ENCODE data around the gene TMEM54. TPM values are rescaled to one million over a fixed set of nuclear protein-coding genes. Genes with fewer than 3 reads are reported as not detected.

Gene TMEM54
- total and polyA plus RNA-seq, 2 experiments from 2014 or later = 33.7 to 60.4 TPM

GRCh38 chr1:32918179-32918578, 17.0 kb upstream of the TMEM54 start:
- H3K9ac ChIP-seq = no peak overlapping the region
- H3K4me2 ChIP-seq (ENCODE audit: unreplicated experiment) = no peak overlapping the region
- H2AFZ ChIP-seq = no peak overlapping the region
- H3K79me2 ChIP-seq (ENCODE audit: insufficient read depth) = no peaks in the 10 kb centered on the region
- no peak overlapping the region for H3K4me3 ChIP-seq
- H4K20me1 ChIP-seq (ENCODE audit: insufficient read depth) = no peaks in the 10 kb centered on the region
- H3K27ac ChIP-seq = no peak overlapping the region
- no peaks in the 10 kb centered on the region for H3K9me2 ChIP-seq (ENCODE audit: insufficient read depth)
- no peak for TF ChIP-seq EZH2phosphoT487 (IDR thresholded peaks at IDR 0.05; ENCODE audit: insufficient read depth, low read depth)
- no peak for TF ChIP-seq EZH2 (IDR thresholded peaks at IDR 0.05; ENCODE audit: insufficient read depth, poor library complexity, severe bottlenecking)
- H3K4me1 ChIP-seq (ENCODE audit: insufficient read depth) = peaks cover 11% of the 10 kb centered on the region
- in situ Hi-C loops (cut with MboI) = no loop called here
- 0 out of 2 replicates have a peak, but pooled peaks cover 5% of the 10 kb centered on the region for H3F3A ChIP-seq (ENCODE audit: insufficient read depth)
- WGBS, 2 experiments (ENCODE audit: low coverage in 1 of 2, low lambda C conversion rate in 2 of 2, missing lambda C conversion rate in 2 of 2) = 57 to 58% methylated on average over 1 of the region's 1 CpG
- no peaks in the 10 kb centered on the region for H3K27me3 ChIP-seq (replicated peaks; ENCODE audit: insufficient read depth)
- no peak for DNase-seq
- no peaks in the 10 kb centered on the region for H3K36me3 ChIP-seq (ENCODE audit: low read depth)
- H3K9me3 ChIP-seq (ENCODE audit: low read depth) = no peaks in the 10 kb centered on the region

DNA sequence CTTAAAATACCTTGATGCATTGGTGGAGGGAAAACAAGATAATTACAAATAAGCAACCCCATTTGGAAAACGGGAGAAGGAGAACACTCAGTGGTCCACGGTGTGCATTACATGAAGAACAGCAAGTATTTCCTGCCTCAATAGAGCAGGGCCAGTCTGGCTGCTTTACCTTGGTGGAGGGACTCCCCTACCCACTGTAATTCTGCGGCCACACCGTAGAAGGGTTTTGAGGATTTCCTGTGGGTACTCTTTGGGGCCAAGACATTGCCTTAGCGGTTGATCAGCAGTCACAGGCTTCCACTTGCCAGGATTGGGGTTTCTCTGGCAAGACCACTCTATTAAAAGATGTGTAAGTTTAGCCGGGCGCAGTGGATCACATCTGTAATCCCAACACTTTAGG, 16.3 kb upstream of the TMEM54 start:
- Histone ChIP-seq H3F3A (ENCODE audit: insufficient read depth) (0 out of 2 replicates have a peak, but pooled peaks cover 5% of the 10 kb centered on the region), H3K9me3 (ENCODE audit: low read depth) (no peaks in the 10 kb centered on the region), H3K79me2 (ENCODE audit: insufficient read depth) (no peaks in the 10 kb centered on the region), H3K4me2 (ENCODE audit: unreplicated experiment) (no peak overlapping the region), H2AFZ (no peak overlapping the region), H3K27ac (no peak overlapping the region), H3K4me3 (no peak overlapping the region), H4K20me1 (ENCODE audit: insufficient read depth) (no peaks in the 10 kb centered on the region), H3K27me3 (replicated peaks; ENCODE audit: insufficient read depth) (no peaks in the 10 kb centered on the region), H3K4me1 (ENCODE audit: insufficient read depth) (peaks cover 11% of the 10 kb centered on the region), H3K9me2 (ENCODE audit: insufficient read depth) (no peaks in the 10 kb centered on the region), H3K9ac (no peak overlapping the region), H3K36me3 (ENCODE audit: low read depth) (no peaks in the 10 kb centered on the region)
- in situ Hi-C loops (cut with MboI) = no loop called here
- 93 to 96% methylated on average over 7 of the region's 7 CpGs for WGBS, 2 experiments (ENCODE audit: low coverage in 1 of 2, low lambda C conversion rate in 2 of 2, missing lambda C conversion rate in 2 of 2)
- TF ChIP-seq EZH2 (IDR thresholded peaks at IDR 0.05; ENCODE audit: insufficient read depth, poor library complexity, severe bottlenecking) (no peak), EZH2phosphoT487 (IDR thresholded peaks at IDR 0.05; ENCODE audit: insufficient read depth, low read depth) (no peak)
- no peak for DNase-seq

- H3K27me3 ChIP-seq (replicated peaks; ENCODE audit: insufficient read depth) = no peaks in the 10 kb centered on the region
- H3K4me3 ChIP-seq = no peak overlapping the region
- H3K79me2 ChIP-seq (ENCODE audit: insufficient read depth) = no peaks in the 10 kb centered on the region
- H3K36me3 ChIP-seq (ENCODE audit: low read depth) = no peaks in the 10 kb centered on the region
- 70 to 74% methylated on average over 12 of the region's 12 CpGs for WGBS, 2 experiments (ENCODE audit: low coverage in 1 of 2, low lambda C conversion rate in 2 of 2, missing lambda C conversion rate in 2 of 2)
- no peaks in the 10 kb centered on the region for H4K20me1 ChIP-seq (ENCODE audit: insufficient read depth)
- no peak overlapping the region for H3K9ac ChIP-seq
- peaks cover 11% of the 10 kb centered on the region for H3K4me1 ChIP-seq (ENCODE audit: insufficient read depth)
- no peaks in the 10 kb centered on the region for H3K9me3 ChIP-seq (ENCODE audit: low read depth)
- TF ChIP-seq EZH2 (IDR thresholded peaks at IDR 0.05; ENCODE audit: insufficient read depth, poor library complexity, severe bottlenecking) (no peak), EZH2phosphoT487 (IDR thresholded peaks at IDR 0.05; ENCODE audit: insufficient read depth, low read depth) (no peak)
- 0 out of 2 replicates have a peak, but pooled peaks cover 5% of the 10 kb centered on the region for H3F3A ChIP-seq (ENCODE audit: insufficient read depth)
- DNase-seq = no peak
- in situ Hi-C loops (cut with MboI) = no loop called here
- no peak overlapping the region for H3K4me2 ChIP-seq (ENCODE audit: unreplicated experiment)
- no peak overlapping the region for H2AFZ ChIP-seq
- H3K27ac ChIP-seq = no peak overlapping the region
- H3K9me2 ChIP-seq (ENCODE audit: insufficient read depth) = no peaks in the 10 kb centered on the region
Observed at GRCh38 chr1:32915766-32916706, 14.8 kb upstream of the TMEM54 start.

GRCh38 chr1:32910319-32910718, 9.1 kb upstream of the TMEM54 start:
- no peaks in the 10 kb centered on the region for H3K9me2 ChIP-seq (ENCODE audit: insufficient read depth)
- H3K79me2 ChIP-seq (ENCODE audit: insufficient read depth) = no peaks in the 10 kb centered on the region

More at GRCh38 chr1:32910319-32910718, 9.1 kb upstream of the TMEM54 start:
- Histone ChIP-seq H3K4me3 (no peak overlapping the region), H3K9ac (no peak overlapping the region), H3K27ac (no peak overlapping the region), H3F3A (ENCODE audit: insufficient read depth) (no peaks in the 10 kb centered on the region), H3K27me3 (replicated peaks; ENCODE audit: insufficient read depth) (no peaks in the 10 kb centered on the region), H3K4me2 (ENCODE audit: unreplicated experiment) (no peak overlapping the region), H2AFZ (no peak overlapping the region), H3K36me3 (ENCODE audit: low read depth) (no peaks in the 10 kb centered on the region), H3K9me3 (ENCODE audit: low read depth) (no peaks in the 10 kb centered on the region), H3K4me1 (ENCODE audit: insufficient read depth) (no peaks in the 10 kb centered on the region), H4K20me1 (ENCODE audit: insufficient read depth) (no peaks in the 10 kb centered on the region)
- no peak for DNase-seq
- in situ Hi-C loops (cut with MboI) = no loop called here
- no peak for TF ChIP-seq EZH2 (IDR thresholded peaks at IDR 0.05; ENCODE audit: insufficient read depth, poor library complexity, severe bottlenecking)
- no peak for TF ChIP-seq EZH2phosphoT487 (IDR thresholded peaks at IDR 0.05; ENCODE audit: insufficient read depth, low read depth)
- 64 to 68% methylated on average over 5 of the region's 5 CpGs for WGBS, 2 experiments (ENCODE audit: low coverage in 1 of 2, low lambda C conversion rate in 2 of 2, missing lambda C conversion rate in 2 of 2)
